Ishikawa (cell line): ENCODE measurements around the gene PTPRD.

Experiments used
- CEBPB ChIP-seq: IDR thresholded peaks from 2 replicates; pipeline ENCODE4 v1.6.1; 2012
- CREB1 ChIP-seq: IDR thresholded peaks from 2 replicates; pipeline ENCODE4 v1.6.1; 2012; ENCODE audit warnings: low read depth
- EGR1 ChIP-seq: IDR thresholded peaks from 2 replicates; pipeline ENCODE4 v1.6.1; 2012
- EP300 ChIP-seq: IDR thresholded peaks from 2 replicates; pipeline ENCODE4 v1.6.1; 2012; ENCODE audit warnings: borderline replicate concordance
- FOXM1 ChIP-seq: IDR thresholded peaks from 2 replicates; pipeline ENCODE4 v1.6.1; 2012; ENCODE audit warnings: low read depth, borderline replicate concordance
- MAX ChIP-seq: IDR thresholded peaks from 2 replicates; pipeline ENCODE4 v1.6.1; 2012
- NFIC ChIP-seq: IDR thresholded peaks from 2 replicates; pipeline ENCODE4 v1.6.1; 2012
- RAD21 ChIP-seq: IDR thresholded peaks from 2 replicates; pipeline ENCODE4 v1.6.1; 2012; ENCODE audit warnings: low read depth
- REST ChIP-seq: IDR thresholded peaks from 2 replicates; pipeline ENCODE4 v1.6.1; 2012; ENCODE audit warnings: low read depth, mild to moderate bottlenecking
- TAF1 ChIP-seq: IDR thresholded peaks from 2 replicates; pipeline ENCODE4 v1.6.1; 2012; ENCODE audit warnings: low read depth, mild to moderate bottlenecking
- TCF12 ChIP-seq: IDR thresholded peaks from 2 replicates; pipeline ENCODE4 v1.6.1; 2012; ENCODE audit warnings: low read depth
- TEAD4 ChIP-seq: IDR thresholded peaks from 2 replicates; pipeline ENCODE4 v1.6.1; 2012
- USF1 ChIP-seq: IDR thresholded peaks from 2 replicates; pipeline ENCODE4 v1.6.1; 2012
- YY1 ChIP-seq: IDR thresholded peaks from 2 replicates; pipeline ENCODE4 v1.6.1; 2012; ENCODE audit warnings: low read depth
- ZBTB7A ChIP-seq: IDR thresholded peaks from 2 replicates; pipeline ENCODE4 v1.6.1; 2012; ENCODE audit warnings: low read depth

Gene PTPRD

DNA sequence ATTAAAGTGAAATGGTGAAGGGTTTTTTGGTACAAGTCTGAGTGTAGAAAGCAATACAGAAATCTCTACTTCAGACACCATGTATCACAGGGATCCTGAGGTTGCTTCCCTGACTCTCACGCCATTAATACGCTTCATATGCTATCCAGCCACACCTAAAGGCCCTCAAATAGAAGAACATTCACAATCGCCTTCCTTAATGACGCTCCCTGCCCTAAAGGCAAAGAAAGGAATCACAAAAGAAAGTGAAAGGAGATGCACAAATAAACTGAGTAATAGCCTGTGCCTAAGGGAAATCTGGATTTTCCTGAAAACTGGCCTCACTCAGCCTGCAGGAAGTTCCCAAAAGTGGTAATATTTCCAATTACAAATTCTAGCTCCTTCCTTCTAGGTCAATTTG is 1810.6 kb downstream of the PTPRD start:
- TF ChIP-seq TEAD4 (no peak), MAX (no peak)

DNA sequence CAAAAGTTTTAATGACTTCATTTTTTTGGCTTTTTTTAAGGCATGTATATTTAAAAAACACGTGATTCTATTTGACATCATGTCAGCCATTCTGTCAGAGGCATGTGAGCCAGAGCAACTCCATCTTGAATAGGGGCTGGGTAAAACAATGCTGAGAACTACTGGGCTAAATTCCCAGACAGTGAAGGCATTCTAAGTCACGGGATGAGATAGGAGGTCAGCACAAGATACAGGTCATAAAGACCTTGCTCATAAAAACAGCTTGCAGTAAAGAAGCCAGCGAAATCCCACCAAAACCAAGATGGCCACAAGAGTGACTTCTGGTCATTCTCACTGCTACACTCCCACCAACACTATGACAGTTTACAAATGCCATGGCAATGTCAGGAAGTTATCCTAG is 1812.6 kb downstream of the PTPRD start:
- TF ChIP-seq TEAD4 (no peak), USF1 (no peak), ZBTB7A (no peak), CEBPB (no peak), YY1 (no peak), MAX (no peak), NFIC (no peak), EP300 (no peak), CREB1 (no peak)

- TF ChIP-seq RAD21 (no peak), TAF1 (no peak), ZBTB7A (no peak), CREB1 (no peak), TCF12 (no peak), CEBPB (no peak), FOXM1 (no peak)
Observed at GRCh38 chr9:8799615-8800014, 1813.2 kb downstream of the PTPRD start.

GRCh38 chr9:8799206-8799605 is 1813.6 kb downstream of the PTPRD start:
- no peak for TF ChIP-seq EP300
- no peak for TF ChIP-seq CREB1

DNA sequence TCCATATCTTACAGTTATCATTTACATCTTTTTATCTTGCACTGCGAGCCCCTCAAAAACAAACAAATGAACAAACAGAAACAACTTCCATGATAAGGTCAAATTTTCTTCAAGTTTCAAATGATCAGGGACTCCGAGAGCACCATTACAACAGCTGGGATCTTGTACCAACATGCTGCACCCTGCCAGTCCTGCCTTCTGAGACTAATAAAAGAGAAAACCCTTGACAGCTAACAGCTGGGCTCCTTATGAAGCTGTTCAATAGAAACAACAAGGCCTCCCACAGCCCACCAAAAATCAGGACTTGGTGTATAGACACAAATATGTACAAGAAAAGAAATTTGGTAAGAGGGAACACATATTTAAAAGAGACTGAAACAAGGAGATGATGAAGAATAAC is 1828.0 kb downstream of the PTPRD start:
- no peak for TF ChIP-seq TAF1
- no peak for TF ChIP-seq MAX
- TF ChIP-seq EGR1 = no peak
- TF ChIP-seq ZBTB7A = no peak
- TF ChIP-seq REST = no peak
- no peak for TF ChIP-seq CREB1
- TF ChIP-seq FOXM1 = no peak
- TF ChIP-seq CEBPB = no peak
- no peak for TF ChIP-seq EP300
- TF ChIP-seq TEAD4 = no peak
- no peak for TF ChIP-seq TCF12
- no peak for TF ChIP-seq RAD21
- no peak for TF ChIP-seq YY1
- no peak for TF ChIP-seq NFIC
- no peak for TF ChIP-seq USF1

GRCh38 chr9:8783941-8784340 is 1828.9 kb downstream of the PTPRD start:
- TF ChIP-seq CEBPB (no peak), EGR1 (no peak), TAF1 (no peak), CREB1 (no peak), TCF12 (no peak), TEAD4 (no peak), FOXM1 (no peak), NFIC (no peak)

DNA sequence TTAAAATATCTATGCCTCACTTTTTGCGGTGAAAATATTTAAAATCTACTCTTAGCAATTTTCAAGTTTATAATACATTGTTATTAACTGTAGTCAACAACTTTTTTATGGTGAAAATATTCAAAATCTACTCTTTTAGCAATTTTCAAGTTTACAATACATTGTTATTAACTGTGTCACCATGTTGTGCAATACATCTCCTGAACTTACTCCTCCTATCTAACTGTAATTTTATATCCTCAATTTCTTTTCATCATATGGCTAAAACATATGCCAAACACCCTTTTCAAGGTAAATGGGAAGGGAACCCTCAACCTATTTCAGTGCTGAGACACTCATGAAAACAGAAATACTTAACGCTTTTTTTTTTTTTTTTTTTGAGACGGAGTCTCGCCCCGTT is 1830.6 kb downstream of the PTPRD start:
- no peak for TF ChIP-seq CEBPB
- no peak for TF ChIP-seq TCF12
- TF ChIP-seq TAF1 = no peak
- TF ChIP-seq CREB1 = no peak
- TF ChIP-seq RAD21 = no peak
- TF ChIP-seq EGR1 = no peak
- no peak for TF ChIP-seq MAX
- TF ChIP-seq YY1 = no peak
- no peak for TF ChIP-seq ZBTB7A
- no peak for TF ChIP-seq USF1
- TF ChIP-seq EP300 = no peak
- TF ChIP-seq TEAD4 = no peak
- TF ChIP-seq NFIC = no peak
- no peak for TF ChIP-seq REST
